Measurements from ENCODE around the gene TUBAL3. TPM values are rescaled to one million over a fixed set of nuclear protein-coding genes. Genes with fewer than 3 reads are reported as not detected.

TUBAL3 gene
- total and polyA plus RNA-seq, 9 of the 15 experiments (the other 6 are each of a cell fraction or from before 2014, with no cell fraction given): 5.5 to 10.1 (median 6.9) TPM

DNA sequence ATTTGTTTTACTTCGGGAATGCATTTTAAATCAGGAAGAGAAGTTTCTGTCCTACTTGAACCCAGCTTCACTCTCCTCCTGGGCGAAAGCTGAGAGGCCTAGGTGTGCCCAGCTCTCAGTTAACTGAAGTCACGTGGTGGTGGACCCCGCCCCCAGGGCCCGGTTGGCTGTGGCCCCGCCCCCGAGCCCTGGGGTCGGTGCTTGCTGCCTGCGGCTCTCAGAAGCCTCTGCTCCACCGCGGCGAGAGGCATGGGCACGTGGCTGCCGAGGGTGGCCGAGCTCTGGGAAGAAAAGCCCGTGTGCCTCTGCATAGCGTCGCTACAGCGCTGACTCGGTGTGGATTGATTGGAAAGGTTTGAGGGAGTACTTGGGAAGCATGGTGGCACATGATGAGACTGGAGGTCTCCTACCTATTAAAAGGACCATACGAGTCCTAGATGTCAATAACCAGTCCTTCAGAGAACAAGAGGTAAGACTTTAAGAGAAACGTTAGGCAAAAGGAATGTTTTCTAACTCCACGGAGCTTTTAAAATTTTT is 41.8 kb upstream of the TUBAL3 start:
- no TSS peak for BruUV-seq (replicated peaks)
- 0% methylated on average over 23 of the region's 23 CpGs for WGBS (ENCODE audit: insufficient coverage, low coverage, missing lambda C conversion rate)
- Histone ChIP-seq H3K79me2 (ENCODE audit: control insufficient read depth, insufficient read depth, low read length) (peaks cover 94% of the 10 kb centered on the region), H3K4me1 (replicated peaks in 1 of 2; ENCODE audit: control insufficient read depth in 2 of 2, insufficient read depth in 2 of 2, low read length in 2 of 2) (peaks cover 4 to 23% of the 10 kb centered on the region in 2 experiments), H3K4me2 (ENCODE audit: insufficient read depth, low read length) (peak overlapping the region; percentile 94), H3K27ac (ENCODE audit: extremely low read depth, low read depth, low read length) (peak overlapping the region; percentile 74), H3K9ac (ENCODE audit: insufficient read depth in 1 of 2, low read depth in 2 of 2, low read length in 2 of 2) (peak overlapping the region; percentile 82 to 89), H3K4me3 (peak overlapping the region; percentile 56), H3K27me3 (ENCODE audit: control insufficient read depth in 2 of 2, insufficient read depth in 2 of 2, low read length in 2 of 2) (no peaks in the 10 kb centered on the region), H3K9me3 (replicated peaks; ENCODE audit: control insufficient read depth, insufficient read depth, low read depth, low read length) (no peaks in the 10 kb centered on the region), H2AFZ (ENCODE audit: low read depth, low read length) (no peak overlapping the region), H3K36me3 (ENCODE audit: control insufficient read depth, insufficient read depth, low read length) (peaks cover 47% of the 10 kb centered on the region; the same call in 2 of the 3 replicates), H3K9me1 (ENCODE audit: control insufficient read depth, insufficient read depth, low read length) (no peaks in the 10 kb centered on the region), H4K20me1 (replicated peaks; ENCODE audit: control insufficient read depth, insufficient read depth, low read length) (no peaks in the 10 kb centered on the region)
- intact Hi-C loops (cut with micrococcal nuclease) (loop anchor here (1.0 kb wide), 1 partner anchor 33 kb away; no protein-coding TSS in a partner anchor), in situ Hi-C loops (cut with MboI) (no loop called here)
- ChIA-PET POLR2A (interaction anchor here (0.6 to 3.2 kb wide), 23 partner anchors 9 to 645 kb away, joined by 3 to 30 read pairs (median 4); partner anchors contain the start of gene AKR1C1), CTCF (ENCODE audit: low intra/inter-chr PET ratio) (interaction anchor here (0.7 kb wide), 1 partner anchor 40 kb away, joined by 3 read pairs; no protein-coding TSS in a partner anchor)
- DNase-seq (ENCODE audit: extremely low read depth in 1 of 4, low spot score in 3 of 4): peak; percentile 97 to 98 (median 97)
- peak; percentile 74 for FAIRE-seq
- ATAC-seq: peak; percentile 87
- TF ChIP-seq MIER1 (IDR thresholded peaks at IDR 0.05; ENCODE audit: low read depth) (no peak), SAFB (IDR thresholded peaks at IDR 0.05; ENCODE audit: borderline replicate concordance, low read depth, low read length) (no peak), STAT5B (CRISPR knock-in tag; IDR thresholded peaks at IDR 0.05) (no peak), ATF1 (CRISPR knock-in tag; IDR thresholded peaks at IDR 0.05) (no peak), ATF1 (tag; IDR thresholded peaks at IDR 0.05) (peak; percentile 38; the same call in 1 of the 2 replicates), ZNF354B (CRISPR knock-in tag; IDR thresholded peaks at IDR 0.05) (no peak), MCM2 (IDR thresholded peaks at IDR 0.05; ENCODE audit: low read depth) (no peak), KLF1 (tag; IDR thresholded peaks at IDR 0.05) (no peak), ZNF551 (CRISPR knock-in tag; IDR thresholded peaks at IDR 0.05) (no peak), KDM4B (IDR thresholded peaks at IDR 0.05; ENCODE audit: borderline replicate concordance in 2 of 2, low read depth in 1 of 2) (peak in 1 of 2 experiments; percentile 77; a peak in 1 of 4 replicates), TAF15 (IDR thresholded peaks at IDR 0.05; ENCODE audit: low read depth, low read length) (no peak), ZKSCAN3 (CRISPR knock-in tag; IDR thresholded peaks at IDR 0.05) (no peak), ARHGAP35 (IDR thresholded peaks at IDR 0.05; ENCODE audit: partially characterized antibody) (no peak)
- TF ChIP-seq, protein P1, sequence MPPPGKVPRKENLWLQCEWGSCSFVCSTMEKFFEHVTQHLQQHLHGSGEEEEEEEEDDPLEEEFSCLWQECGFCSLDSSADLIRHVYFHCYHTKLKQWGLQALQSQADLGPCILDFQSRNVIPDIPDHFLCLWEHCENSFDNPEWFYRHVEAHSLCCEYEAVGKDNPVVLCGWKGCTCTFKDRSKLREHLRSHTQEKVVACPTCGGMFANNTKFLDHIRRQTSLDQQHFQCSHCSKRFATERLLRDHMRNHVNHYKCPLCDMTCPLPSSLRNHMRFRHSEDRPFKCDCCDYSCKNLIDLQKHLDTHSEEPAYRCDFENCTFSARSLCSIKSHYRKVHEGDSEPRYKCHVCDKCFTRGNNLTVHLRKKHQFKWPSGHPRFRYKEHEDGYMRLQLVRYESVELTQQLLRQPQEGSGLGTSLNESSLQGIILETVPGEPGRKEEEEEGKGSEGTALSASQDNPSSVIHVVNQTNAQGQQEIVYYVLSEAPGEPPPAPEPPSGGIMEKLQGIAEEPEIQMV (tag; conservative IDR thresholded peaks at IDR 0.05; ENCODE audit: low read depth): no peak
- TF ChIP-seq, protein P2, sequence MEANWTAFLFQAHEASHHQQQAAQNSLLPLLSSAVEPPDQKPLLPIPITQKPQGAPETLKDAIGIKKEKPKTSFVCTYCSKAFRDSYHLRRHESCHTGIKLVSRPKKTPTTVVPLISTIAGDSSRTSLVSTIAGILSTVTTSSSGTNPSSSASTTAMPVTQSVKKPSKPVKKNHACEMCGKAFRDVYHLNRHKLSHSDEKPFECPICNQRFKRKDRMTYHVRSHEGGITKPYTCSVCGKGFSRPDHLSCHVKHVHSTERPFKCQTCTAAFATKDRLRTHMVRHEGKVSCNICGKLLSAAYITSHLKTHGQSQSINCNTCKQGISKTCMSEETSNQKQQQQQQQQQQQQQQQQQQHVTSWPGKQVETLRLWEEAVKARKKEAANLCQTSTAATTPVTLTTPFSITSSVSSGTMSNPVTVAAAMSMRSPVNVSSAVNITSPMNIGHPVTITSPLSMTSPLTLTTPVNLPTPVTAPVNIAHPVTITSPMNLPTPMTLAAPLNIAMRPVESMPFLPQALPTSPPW (CRISPR knock-in tag; IDR thresholded peaks at IDR 0.05): peak; percentile 65
- TF ChIP-seq, protein P3, sequence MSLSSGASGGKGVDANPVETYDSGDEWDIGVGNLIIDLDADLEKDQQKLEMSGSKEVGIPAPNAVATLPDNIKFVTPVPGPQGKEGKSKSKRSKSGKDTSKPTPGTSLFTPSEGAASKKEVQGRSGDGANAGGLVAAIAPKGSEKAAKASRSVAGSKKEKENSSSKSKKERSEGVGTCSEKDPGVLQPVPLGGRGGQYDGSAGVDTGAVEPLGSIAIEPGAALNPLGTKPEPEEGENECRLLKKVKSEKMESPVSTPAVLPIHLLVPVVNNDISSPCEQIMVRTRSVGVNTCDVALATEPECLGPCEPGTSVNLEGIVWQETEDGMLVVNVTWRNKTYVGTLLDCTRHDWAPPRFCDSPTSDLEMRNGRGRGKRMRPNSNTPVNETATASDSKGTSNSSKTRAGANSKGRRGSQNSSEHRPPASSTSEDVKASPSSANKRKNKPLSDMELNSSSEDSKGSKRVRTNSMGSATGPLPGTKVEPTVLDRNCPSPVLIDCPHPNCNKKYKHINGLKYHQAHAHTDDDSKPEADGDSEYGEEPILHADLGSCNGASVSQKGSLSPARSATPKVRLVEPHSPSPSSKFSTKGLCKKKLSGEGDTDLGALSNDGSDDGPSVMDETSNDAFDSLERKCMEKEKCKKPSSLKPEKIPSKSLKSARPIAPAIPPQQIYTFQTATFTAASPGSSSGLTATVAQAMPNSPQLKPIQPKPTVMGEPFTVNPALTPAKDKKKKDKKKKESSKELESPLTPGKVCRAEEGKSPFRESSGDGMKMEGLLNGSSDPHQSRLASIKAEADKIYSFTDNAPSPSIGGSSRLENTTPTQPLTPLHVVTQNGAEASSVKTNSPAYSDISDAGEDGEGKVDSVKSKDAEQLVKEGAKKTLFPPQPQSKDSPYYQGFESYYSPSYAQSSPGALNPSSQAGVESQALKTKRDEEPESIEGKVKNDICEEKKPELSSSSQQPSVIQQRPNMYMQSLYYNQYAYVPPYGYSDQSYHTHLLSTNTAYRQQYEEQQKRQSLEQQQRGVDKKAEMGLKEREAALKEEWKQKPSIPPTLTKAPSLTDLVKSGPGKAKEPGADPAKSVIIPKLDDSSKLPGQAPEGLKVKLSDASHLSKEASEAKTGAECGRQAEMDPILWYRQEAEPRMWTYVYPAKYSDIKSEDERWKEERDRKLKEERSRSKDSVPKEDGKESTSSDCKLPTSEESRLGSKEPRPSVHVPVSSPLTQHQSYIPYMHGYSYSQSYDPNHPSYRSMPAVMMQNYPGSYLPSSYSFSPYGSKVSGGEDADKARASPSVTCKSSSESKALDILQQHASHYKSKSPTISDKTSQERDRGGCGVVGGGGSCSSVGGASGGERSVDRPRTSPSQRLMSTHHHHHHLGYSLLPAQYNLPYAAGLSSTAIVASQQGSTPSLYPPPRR (CRISPR knock-in tag; IDR thresholded peaks at IDR 0.05; ENCODE audit: borderline replicate concordance): peak; percentile 76; the same call in 1 of the 2 replicates

Measured in K562 (cell line).